Measurements from ENCODE around the gene BABAM2. TPM values are rescaled to one million over a fixed set of nuclear protein-coding genes. Genes with fewer than 3 reads are reported as not detected.
"Not testable (repeated sequence)": the region's sequence is repeated elsewhere in the genome, so short reads cannot be mapped to it uniquely, and the experiment has no call there.

Gene BABAM2
- polyA plus RNA-seq, 6 donors from 2014 or later, result 50.3 to 58.3 (median 55.6) TPM

- H3K27ac Mint-ChIP-seq, result no peak overlapping the region
- DNase-seq, result no peak
- no peak overlapping the region for H3K4me3 Mint-ChIP-seq
- H3K36me3 Mint-ChIP-seq, result peaks cover 7 to 18% of the 10 kb centered on the region in 2 donors
- no peak for ATAC-seq (ENCODE audit: low read depth in 2 of 2)
- H3K27me3 Mint-ChIP-seq, result no peaks in the 10 kb centered on the region
- no peaks in the 10 kb centered on the region for H3K9me3 Mint-ChIP-seq
- H3K4me1 Mint-ChIP-seq, result peaks cover 0 to 5% (median 0%) of the 10 kb centered on the region in 3 donors
These were observed 442.2 kb downstream of the BABAM2 start for GRCh38 chr2:28332696-28333095.

- no peak for DNase-seq
- Mint-ChIP-seq H3K36me3 (peaks cover 4 to 24% of the 10 kb centered on the region in 2 donors), H3K9me3 (no peaks in the 10 kb centered on the region), H3K4me1 (peaks cover 0 to 5% (median 0%) of the 10 kb centered on the region in 3 donors), H3K27me3 (no peaks in the 10 kb centered on the region), H3K27ac (peak overlapping the region in 2 of 6 donors; percentile 37), H3K4me3 (no peak overlapping the region)
- ATAC-seq (ENCODE audit: low read depth in 2 of 2), result no peak
These were observed 443.3 kb downstream of the BABAM2 start for GRCh38 chr2:28333606-28334526.

DNA sequence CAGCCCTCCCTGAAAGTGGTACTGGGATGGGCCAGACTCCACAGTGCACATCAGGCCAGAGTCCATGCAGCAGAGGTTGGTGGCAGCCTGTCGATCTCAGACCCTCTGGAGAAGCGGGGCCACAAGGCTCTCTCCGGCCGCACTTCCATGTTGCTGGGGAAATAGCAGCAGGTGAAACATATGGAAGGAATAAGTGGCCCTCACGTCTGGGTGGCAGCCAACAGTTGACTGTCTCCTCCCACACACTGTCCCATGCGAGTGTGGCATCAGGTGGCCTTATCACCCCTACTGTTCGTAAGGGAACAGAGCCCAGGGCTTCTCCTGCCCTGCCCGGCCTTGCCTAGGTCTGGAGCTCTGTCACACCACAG lies 444.0 kb downstream of the BABAM2 start:
- DNase-seq, result no peak
- Mint-ChIP-seq H3K36me3 (peaks cover 10 to 18% of the 10 kb centered on the region in 2 donors), H3K27ac (no peak overlapping the region), H3K27me3 (no peaks in the 10 kb centered on the region), H3K4me1 (peaks cover 0 to 5% (median 0%) of the 10 kb centered on the region in 3 donors), H3K9me3 (no peaks in the 10 kb centered on the region), H3K4me3 (no peak overlapping the region)
- ATAC-seq (ENCODE audit: low read depth in 2 of 2), result no peak

DNA sequence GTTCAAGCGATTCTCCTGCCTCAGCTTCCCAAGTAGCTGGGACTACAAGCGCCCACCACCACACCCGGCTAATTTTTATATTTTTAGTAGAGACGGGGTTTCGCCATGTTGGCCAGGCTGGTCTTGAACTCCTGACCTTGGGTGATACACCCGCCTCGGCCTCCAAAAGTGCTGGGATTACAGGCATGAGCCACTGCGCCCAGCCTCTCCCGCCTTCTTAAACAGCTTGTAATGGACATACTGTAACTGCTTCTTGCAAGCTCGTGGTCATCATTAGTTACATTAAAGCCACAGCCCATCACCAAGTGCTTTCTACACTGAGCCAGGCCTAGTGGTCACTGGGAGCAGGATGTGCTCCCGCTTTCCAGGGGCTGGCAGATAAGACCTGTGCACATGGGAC lies 444.7 kb downstream of the BABAM2 start:
- ATAC-seq (ENCODE audit: low read depth in 2 of 2); H3K27me3 Mint-ChIP-seq; DNase-seq; H3K4me3 Mint-ChIP-seq; H3K9me3 Mint-ChIP-seq; H3K4me1 Mint-ChIP-seq: not testable (repeated sequence)
- peak overlapping the region in 1 of 6 donors; percentile 63 for H3K27ac Mint-ChIP-seq
- peaks cover 10 to 14% of the 10 kb centered on the region in 2 donors for H3K36me3 Mint-ChIP-seq

- no peak for DNase-seq
- H3K27ac Mint-ChIP-seq, result peak overlapping the region in 1 of 6 donors; percentile 63
These were observed 445.1 kb downstream of the BABAM2 start for GRCh38 chr2:28335666-28336065.

GRCh38 chr2:28336264-28336980 lies 445.9 kb downstream of the BABAM2 start:
- Mint-ChIP-seq H3K36me3 (peaks cover 10 to 14% of the 10 kb centered on the region in 2 donors), H3K27me3 (no peaks in the 10 kb centered on the region), H3K4me3 (no peak overlapping the region), H3K9me3 (no peaks in the 10 kb centered on the region), H3K4me1 (peaks cover 0 to 5% (median 0%) of the 10 kb centered on the region in 3 donors), H3K27ac (peak overlapping the region in 2 of 6 donors; percentile 8 to 21)
- ATAC-seq (ENCODE audit: low read depth in 2 of 2), result no peak
- no peak for DNase-seq

More at GRCh38 chr2:28335666-28336065, 445.1 kb downstream of the BABAM2 start:
- no peak for ATAC-seq (ENCODE audit: low read depth in 2 of 2)
- Mint-ChIP-seq H3K4me1 (peaks cover 0 to 5% (median 0%) of the 10 kb centered on the region in 3 donors), H3K4me3 (no peak overlapping the region), H3K36me3 (peaks cover 10 to 14% of the 10 kb centered on the region in 2 donors), H3K9me3 (no peaks in the 10 kb centered on the region), H3K27me3 (no peaks in the 10 kb centered on the region)

GRCh38 chr2:28336982-28337627 lies 446.6 kb downstream of the BABAM2 start:
- no peaks in the 10 kb centered on the region for H3K27me3 Mint-ChIP-seq

DNA sequence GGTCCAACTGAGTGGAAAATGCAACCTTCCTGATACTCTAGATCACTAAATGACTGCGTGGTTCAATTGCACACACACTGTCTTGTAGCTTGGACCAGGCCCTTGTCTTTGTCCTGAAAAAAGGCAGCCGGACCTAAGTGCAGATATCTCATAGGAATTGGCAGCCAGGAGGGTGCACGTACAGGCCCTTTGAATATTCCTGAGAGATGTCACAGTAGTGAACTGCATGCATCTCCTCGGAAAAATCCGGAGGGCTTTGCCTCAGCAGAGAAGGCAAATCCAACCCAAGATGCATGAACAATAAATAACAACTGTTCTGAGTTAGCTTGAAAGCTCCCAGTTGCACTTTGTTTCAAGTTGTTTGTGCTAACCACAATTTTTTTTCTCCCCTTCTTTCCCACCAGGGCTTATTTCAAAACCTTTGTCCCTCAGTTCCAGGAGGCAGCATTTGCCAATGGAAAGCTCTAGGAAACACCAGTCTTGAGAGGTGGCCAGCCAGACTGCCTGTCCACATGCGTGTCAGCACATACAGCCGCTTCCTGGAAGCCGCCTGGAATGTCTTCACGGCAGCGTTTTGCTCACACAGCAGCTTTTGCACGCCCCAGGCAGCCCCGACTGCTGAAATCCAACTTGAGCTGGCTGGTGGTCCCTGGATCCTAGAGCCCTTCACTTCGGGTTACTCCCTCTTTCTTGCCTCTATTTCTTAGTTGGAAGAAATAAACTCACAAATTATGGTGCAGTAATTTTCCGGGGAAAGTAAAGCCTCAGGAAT lies 447.7 kb downstream of the BABAM2 start:
- no peak overlapping the region for H3K27ac Mint-ChIP-seq

More at GRCh38 chr2:28336982-28337627, 446.6 kb downstream of the BABAM2 start:
- Mint-ChIP-seq H3K4me3 (no peak overlapping the region), H3K36me3 (peaks cover 9 to 10% of the 10 kb centered on the region in 2 donors), H3K4me1 (peaks cover 0 to 5% (median 0%) of the 10 kb centered on the region in 3 donors), H3K9me3 (no peaks in the 10 kb centered on the region), H3K27ac (peak overlapping the region in 3 of 6 donors; percentile 32 to 89 (median 76))
- ATAC-seq (ENCODE audit: low read depth in 2 of 2) (no peak), DNase-seq (no peak)

DNA sequence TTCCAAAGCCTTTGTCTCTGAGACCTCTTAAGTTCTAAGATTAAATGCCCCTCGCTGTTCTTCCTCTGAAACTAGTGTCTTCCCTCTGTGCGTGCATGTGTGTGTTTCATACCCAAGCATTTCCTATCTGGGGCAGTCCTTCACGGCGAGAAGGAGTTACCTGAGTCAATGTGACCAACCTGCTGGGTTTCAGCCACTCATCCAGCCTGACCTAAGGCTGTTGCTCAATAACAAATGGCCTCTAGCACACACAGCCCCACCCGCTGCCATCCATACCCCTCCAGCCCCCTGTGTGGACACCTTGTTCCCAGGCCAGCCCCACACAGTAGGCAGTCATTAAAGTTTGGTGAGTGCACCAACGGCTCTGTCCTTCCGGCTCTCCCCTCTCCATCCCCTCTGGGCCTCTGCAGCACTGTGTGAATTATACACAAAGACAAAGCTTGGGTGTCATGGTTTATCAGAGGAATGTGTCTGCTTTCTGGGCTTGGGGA lies 448.3 kb downstream of the BABAM2 start:
- H3K27me3 Mint-ChIP-seq, result no peaks in the 10 kb centered on the region
- no peaks in the 10 kb centered on the region for H3K4me1 Mint-ChIP-seq
- H3K27ac Mint-ChIP-seq, result peak overlapping the region in 5 of 6 donors; percentile 7 to 86 (median 68)
- peaks cover 9 to 10% of the 10 kb centered on the region in 2 donors for H3K36me3 Mint-ChIP-seq
- H3K4me3 Mint-ChIP-seq, result no peak overlapping the region
- no peak for ATAC-seq (ENCODE audit: low read depth in 2 of 2)
- DNase-seq, result no peak
- no peaks in the 10 kb centered on the region for H3K9me3 Mint-ChIP-seq

More for the DNA sequence above, 447.7 kb downstream of the BABAM2 start:
- Mint-ChIP-seq H3K4me1 (no peaks in the 10 kb centered on the region), H3K36me3 (peaks cover 9 to 10% of the 10 kb centered on the region in 2 donors), H3K27me3 (no peaks in the 10 kb centered on the region), H3K4me3 (no peak overlapping the region), H3K9me3 (no peaks in the 10 kb centered on the region)
- ATAC-seq (ENCODE audit: low read depth in 2 of 2), result no peak
- no peak for DNase-seq

DNA sequence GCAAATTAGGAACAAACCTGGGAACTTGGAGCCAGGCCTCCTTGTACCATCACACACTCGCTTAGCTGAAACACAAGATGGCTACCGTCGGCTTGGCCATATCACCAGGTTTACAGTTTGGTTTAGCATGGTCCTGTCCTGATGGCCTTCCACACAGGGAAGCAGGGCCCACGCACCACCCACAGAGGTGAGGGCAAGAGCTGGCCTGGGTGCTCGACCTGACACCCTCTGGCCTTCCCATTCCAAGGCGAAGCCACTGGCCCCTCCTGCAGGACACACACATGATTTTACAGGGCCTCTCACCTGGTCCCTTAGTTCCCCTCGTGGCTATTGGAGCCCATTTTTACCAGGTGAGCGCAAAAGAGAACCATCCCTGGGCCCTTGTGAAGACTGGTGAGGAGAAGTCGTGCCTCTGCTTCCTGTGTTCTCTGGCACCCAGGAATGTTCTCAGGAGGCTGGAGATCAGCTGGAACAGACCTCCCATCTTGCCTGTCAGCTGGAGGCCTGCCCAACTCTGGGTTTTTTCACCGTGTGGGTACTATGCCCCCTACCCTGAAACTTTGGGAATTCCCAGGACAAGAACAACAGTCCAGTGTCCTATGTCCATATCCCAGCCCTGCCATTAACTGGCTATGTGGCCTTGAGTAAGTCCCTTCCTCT lies 449.1 kb downstream of the BABAM2 start:
- ATAC-seq (ENCODE audit: low read depth in 2 of 2) (no peak), DNase-seq (no peak)
- H3K9me3 Mint-ChIP-seq, result no peaks in the 10 kb centered on the region
- H3K27me3 Mint-ChIP-seq, result no peaks in the 10 kb centered on the region
- peak overlapping the region in 2 of 6 donors; percentile 7 to 13 for H3K27ac Mint-ChIP-seq
- H3K4me1 Mint-ChIP-seq, result no peaks in the 10 kb centered on the region
- H3K36me3 Mint-ChIP-seq, result peaks cover 9 to 10% of the 10 kb centered on the region in 2 donors
- H3K4me3 Mint-ChIP-seq, result no peak overlapping the region

DNA sequence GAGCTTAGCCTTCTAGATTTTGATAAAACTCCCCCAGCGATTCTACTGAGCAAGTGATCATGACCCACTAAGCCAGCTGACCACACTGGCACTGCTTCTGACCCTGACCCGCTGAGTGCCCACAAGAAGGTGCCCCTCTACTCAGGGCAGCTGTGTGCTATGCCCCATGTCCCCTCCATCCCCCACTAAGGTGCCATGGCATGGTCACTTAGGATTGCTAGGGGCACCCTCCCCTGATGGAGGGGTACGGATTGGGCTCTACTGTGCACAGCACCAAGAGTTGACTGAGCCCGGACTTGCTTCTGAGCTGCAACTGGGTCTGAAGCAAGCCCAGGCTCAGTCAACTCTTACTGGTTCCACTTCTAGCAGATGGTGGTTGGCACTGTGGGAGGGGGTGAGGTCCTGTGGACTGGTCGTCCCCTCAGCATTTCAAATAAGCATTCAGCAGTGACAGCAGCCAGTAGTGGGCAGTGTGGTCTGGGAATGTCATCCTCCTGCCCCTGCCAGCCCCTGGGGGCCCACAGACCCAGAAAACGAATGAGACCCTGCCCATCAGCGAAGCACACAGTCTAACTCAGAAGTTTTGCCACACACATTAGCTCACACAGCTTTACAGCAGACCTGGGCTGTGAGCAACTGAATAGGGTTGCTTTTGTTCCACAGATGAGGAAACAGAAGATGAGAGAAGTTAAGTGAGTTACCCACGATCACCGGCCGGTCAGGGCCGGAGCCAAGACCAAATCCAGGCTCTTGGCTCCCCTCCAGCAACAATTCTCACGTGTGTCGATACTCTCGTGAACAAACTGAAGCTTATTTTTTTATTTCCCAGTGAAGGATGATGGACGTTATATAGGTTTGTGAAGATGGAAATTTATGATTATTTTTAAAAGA lies 450.0 kb downstream of the BABAM2 start:
- no peak for ATAC-seq (ENCODE audit: low read depth in 2 of 2)
- H3K9me3 Mint-ChIP-seq, result no peaks in the 10 kb centered on the region

More for the DNA sequence above, 450.0 kb downstream of the BABAM2 start:
- peaks cover 9 to 10% of the 10 kb centered on the region in 2 donors for H3K36me3 Mint-ChIP-seq
- peak overlapping the region in 3 of 6 donors; percentile 27 to 87 (median 50) for H3K27ac Mint-ChIP-seq
- H3K27me3 Mint-ChIP-seq, result no peaks in the 10 kb centered on the region
- no peak for DNase-seq
- H3K4me3 Mint-ChIP-seq, result no peak overlapping the region
- no peaks in the 10 kb centered on the region for H3K4me1 Mint-ChIP-seq

Measured in naive B cell (primary cell).